GM12874 (cell line): ENCODE results near the gene COBLL1.

Experiments used
- TF ChIP-seq, protein P1 (sequence below): IDR thresholded peaks from 2 replicates; pipeline ENCODE4 v1.5.1; 2011; ENCODE audit warnings: low read depth, mild to moderate bottlenecking, control low read depth, low read length, moderate library complexity; ENCODE audit not compliant: insufficient read depth

The COBLL1 gene

DNA sequence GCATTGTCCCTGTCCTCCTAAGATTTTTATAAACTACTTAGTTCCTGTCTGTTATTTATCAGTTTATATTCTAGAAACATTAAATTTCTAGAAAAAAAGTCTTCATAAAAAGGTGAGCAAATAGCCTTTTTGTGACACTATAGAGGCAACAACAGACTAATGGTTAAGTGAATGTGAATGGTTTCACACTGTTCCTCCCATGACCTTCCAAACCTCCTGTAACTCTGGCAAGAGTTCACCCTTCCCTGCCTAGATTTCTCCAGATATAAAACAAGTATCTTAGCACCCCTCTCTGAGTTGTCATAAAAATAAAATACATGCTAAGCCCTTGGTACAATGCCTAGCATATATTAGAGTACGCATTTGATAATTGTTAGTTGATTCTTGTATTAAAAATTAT is 29.2 kb downstream of the COBLL1 start:
- TF ChIP-seq, protein P1, sequence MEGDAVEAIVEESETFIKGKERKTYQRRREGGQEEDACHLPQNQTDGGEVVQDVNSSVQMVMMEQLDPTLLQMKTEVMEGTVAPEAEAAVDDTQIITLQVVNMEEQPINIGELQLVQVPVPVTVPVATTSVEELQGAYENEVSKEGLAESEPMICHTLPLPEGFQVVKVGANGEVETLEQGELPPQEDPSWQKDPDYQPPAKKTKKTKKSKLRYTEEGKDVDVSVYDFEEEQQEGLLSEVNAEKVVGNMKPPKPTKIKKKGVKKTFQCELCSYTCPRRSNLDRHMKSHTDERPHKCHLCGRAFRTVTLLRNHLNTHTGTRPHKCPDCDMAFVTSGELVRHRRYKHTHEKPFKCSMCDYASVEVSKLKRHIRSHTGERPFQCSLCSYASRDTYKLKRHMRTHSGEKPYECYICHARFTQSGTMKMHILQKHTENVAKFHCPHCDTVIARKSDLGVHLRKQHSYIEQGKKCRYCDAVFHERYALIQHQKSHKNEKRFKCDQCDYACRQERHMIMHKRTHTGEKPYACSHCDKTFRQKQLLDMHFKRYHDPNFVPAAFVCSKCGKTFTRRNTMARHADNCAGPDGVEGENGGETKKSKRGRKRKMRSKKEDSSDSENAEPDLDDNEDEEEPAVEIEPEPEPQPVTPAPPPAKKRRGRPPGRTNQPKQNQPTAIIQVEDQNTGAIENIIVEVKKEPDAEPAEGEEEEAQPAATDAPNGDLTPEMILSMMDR, result no peak

DNA sequence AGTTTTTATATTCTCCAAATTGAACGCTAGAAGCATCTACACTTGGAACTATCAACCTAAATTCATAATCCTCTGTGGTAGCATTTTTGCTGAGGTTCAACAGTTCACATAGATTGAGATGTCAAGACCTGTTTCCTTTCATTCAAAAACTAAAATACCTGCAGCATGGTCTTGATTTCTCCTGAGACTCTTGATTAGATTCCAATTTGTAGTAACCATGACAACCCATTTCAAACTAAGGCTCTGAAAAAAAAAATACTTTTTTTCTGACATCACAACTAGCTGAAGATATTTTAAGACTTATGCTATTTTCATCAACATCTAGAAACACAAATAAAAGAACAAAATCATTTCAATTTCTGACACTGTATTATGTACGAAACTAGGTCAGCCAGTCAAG is 29.8 kb downstream of the COBLL1 start:
- TF ChIP-seq, protein P1, result no peak

DNA sequence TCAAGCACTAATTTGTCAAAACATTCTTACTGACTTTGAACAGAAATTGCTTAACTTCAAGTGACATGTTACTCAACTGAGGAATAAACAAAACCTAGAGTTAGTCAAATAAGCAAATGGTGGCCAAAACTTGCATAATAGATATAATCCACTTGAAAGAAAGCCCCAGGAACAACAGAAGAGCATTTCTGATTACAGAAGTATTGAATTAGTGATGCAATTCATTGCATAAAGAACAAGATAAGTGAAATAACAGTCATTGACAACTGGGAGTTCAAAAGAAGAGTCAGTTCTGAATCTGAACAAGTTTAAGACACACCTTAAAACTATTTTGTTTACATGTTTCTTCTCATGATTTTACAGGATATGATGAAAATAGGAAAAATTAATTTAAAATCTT is 30.8 kb downstream of the COBLL1 start:
- TF ChIP-seq, protein P1, result no peak

DNA sequence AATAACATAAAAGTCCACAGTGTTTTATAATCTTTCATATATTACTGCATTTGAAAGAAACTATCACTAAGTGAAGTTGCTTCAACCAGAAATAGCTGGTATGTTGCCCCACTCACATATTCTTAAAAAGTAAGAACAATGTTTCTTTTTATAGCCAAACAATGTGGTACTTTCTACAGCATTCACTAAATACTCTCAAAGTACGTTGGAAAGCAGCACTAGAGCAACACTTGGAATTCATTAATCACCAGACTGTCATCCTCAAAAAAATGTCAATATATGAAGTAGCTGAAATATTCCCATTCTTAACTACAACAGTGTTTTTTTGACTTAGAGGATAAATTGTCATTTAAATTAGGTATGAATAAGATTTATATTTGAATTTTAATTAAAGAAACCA is 32.8 kb downstream of the COBLL1 start:
- TF ChIP-seq, protein P1, result no peak

DNA sequence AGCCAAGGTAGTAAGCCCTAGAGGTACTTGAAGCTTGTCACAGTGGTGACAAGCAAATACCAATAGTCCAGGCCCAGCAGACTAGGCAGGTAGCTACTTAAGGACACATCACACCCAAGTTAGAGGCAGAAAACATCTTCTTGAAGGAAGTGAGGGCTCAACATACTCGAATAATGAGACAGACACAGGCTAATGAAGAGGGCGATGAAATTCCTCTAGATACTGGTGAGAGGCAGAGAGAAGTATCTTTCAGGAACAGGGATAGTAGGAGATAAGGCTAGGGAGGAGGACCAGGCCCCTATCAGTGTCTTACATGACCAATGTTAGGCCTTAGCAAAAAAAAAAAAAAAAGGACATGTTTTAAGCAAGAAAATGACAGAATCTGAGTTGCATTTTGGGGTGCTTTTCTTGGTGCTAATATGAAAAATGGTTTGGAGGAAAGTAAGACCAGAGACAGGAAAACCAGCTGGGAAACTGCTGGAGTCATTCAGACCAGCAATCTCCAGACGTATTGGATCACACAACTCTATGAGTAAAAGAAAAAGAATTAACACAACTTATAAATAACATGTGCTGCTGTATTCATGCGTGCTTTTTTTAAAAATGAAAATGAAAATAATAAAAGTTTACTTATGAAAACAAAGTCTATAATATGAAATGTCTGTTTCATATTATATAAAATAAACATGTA is 37.7 kb downstream of the COBLL1 start:
- TF ChIP-seq, protein P1, result no peak

DNA sequence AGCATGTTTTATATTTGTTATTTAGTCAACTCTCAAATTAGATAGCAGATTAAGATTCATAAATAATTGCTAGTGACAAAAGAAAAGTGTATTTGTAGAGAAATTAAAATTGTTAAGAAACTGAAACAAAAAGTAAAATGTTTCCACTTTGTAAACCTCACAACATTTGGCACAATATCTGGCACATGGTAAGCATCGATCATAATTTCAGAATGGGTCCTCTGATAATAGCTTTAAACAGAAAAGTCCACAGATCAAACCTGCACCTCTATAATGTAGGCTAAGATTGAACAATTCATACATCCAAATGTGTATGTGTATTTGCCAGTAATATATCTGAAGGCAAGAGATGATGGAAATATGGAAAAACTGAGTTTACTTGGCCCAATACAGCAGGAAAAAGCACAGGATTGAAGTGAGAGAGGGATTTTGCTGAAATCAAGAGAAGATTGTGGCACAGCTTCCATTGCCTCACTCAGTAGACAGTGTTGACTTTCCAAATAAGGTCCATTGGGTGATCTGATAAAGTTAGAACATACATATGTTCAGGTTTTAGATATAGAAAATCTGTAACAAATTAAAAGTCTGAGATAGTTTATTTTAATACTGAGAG is 39.4 kb downstream of the COBLL1 start:
- TF ChIP-seq, protein P1, result no peak

DNA sequence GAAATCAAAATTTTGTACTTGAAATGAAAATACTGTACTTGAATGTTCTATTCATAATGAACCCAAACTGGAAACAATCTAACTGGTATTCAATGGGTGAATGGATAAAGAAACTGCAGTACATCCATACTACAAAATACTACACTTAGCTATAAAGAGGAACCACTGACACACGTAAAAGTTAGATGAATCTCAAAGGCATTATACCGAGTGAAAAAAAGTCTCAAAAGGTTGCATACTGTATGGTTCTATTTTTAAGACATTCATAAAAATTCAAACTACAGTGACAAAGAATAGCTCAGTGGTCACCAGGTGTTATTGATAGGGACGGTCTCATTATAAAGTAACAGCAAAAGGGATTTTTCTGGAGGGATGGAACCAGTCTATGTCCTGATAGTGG is 41.1 kb downstream of the COBLL1 start:
- TF ChIP-seq, protein P1, result no peak
